Thoracic aorta (tissue), 2 donors: Measurements from ENCODE around the gene RPAIN. TPM values are rescaled to one million over a fixed set of nuclear protein-coding genes. Genes with fewer than 3 reads are reported as not detected.
"Not testable (repeated sequence)": the region's sequence is repeated elsewhere in the genome, so short reads cannot be mapped to it uniquely, and the experiment has no call there.

Experiments
- ATAC-seq: fragments of 150-250 bp; one replicate; pipeline ENCODE4 v1.8.0; 2017; ENCODE audit warnings: low read depth; ENCODE audit not compliant: insufficient number of reproducible peaks, low FRiP score
- DNase-seq: peaks from one replicate; pipeline ENCODE4 v3.0.0-alpha.2; 2020; ENCODE audit warnings: low spot score
- H3K27ac ChIP-seq, 2 donors: fragments of 200-600 bp; sonication (generic); 1 replicate in 1 of 2; 2 replicates in 1 of 2; pipeline ENCODE4 v1.5.1; 2016; ENCODE audit warnings: mild to moderate bottlenecking in 2 of 2, moderate library complexity in 2 of 2
- H3K27me3 ChIP-seq: fragments of 200-600 bp; sonication (generic); replicated peaks from 2 replicates; pipeline ENCODE4 v1.6.0; 2016; ENCODE audit warnings: mild to moderate bottlenecking; ENCODE audit not compliant: insufficient read depth
- H3K36me3 ChIP-seq: fragments of 200-600 bp; sonication (generic); one replicate; pipeline ENCODE4 v1.5.1; 2016
- H3K4me1 ChIP-seq, 2 donors: fragments of 200-600 bp; sonication (generic); 1 replicate in 1 of 2; 2 replicates in 1 of 2; pipeline versions ENCODE4 v1.5.1 to v1.6.0; 2016; ENCODE audit warnings: low read depth in 2 of 2, mild to moderate bottlenecking in 1 of 2; ENCODE audit not compliant: control insufficient read depth in 1 of 2
- H3K4me3 ChIP-seq: fragments of 200-600 bp; sonication (generic); 2 replicates; pipeline ENCODE4 v1.5.1; 2016; ENCODE audit warnings: mild to moderate bottlenecking
- H3K9me3 ChIP-seq: fragments of 200-600 bp; sonication (generic); 2 replicates; pipeline ENCODE4 v1.5.1; 2016
- CTCF ChIP-seq: fragments of 200-600 bp; sonication (generic); IDR thresholded peaks from one replicate; pipeline ENCODE4 v1.5.1; 2019; ENCODE audit warnings: antibody characterized with exemption
- total RNA-seq, 2 donors: library from RNA; depleted of rRNA; stranded (reverse); fragments of >200 nt; gene quantifications; one replicate each; pipeline versions ENCODE4 v1.1.0 to v1.2.3, GENCODE V29; 2016

The RPAIN gene
- total RNA-seq, 2 donors from 2014 or later: 33.1 to 44.5 TPM

GRCh38 chr17:5425826-5426225 lies 5.8 kb downstream of the RPAIN start:
- TF ChIP-seq CTCF: no peak
- H3K27ac ChIP-seq: no peak overlapping the region
- H3K4me1 ChIP-seq: peaks cover 0 to 8% of the 10 kb centered on the region in 2 donors
- no peaks in the 10 kb centered on the region for H3K9me3 ChIP-seq
- no peaks in the 10 kb centered on the region for H3K27me3 ChIP-seq
- H3K36me3 ChIP-seq: peaks cover 40% of the 10 kb centered on the region
- no peak overlapping the region for H3K4me3 ChIP-seq
- ATAC-seq (no peak), DNase-seq (no peak)

GRCh38 chr17:5429191-5429887 lies 9.4 kb downstream of the RPAIN start:
- H3K36me3 ChIP-seq: peaks cover 58% of the 10 kb centered on the region
- ATAC-seq: no peak

GRCh38 chr17:5430413-5430999 lies 10.5 kb downstream of the RPAIN start:
- Histone ChIP-seq H3K4me3 (no peak overlapping the region), H3K27me3 (no peaks in the 10 kb centered on the region), H3K27ac (no peak overlapping the region), H3K9me3 (no peaks in the 10 kb centered on the region), H3K4me1 (no peaks in the 10 kb centered on the region), H3K36me3 (peaks cover 57% of the 10 kb centered on the region)
- DNase-seq: no peak
- no peak for ATAC-seq
- no peak for TF ChIP-seq CTCF

More at GRCh38 chr17:5429191-5429887, 9.4 kb downstream of the RPAIN start:
- no peak for TF ChIP-seq CTCF
- Histone ChIP-seq H3K4me3 (no peak overlapping the region), H3K4me1 (no peaks in the 10 kb centered on the region), H3K27ac (no peak overlapping the region), H3K27me3 (no peaks in the 10 kb centered on the region), H3K9me3 (no peaks in the 10 kb centered on the region)
- DNase-seq: no peak

GRCh38 chr17:5431234-5431633 lies 11.3 kb downstream of the RPAIN start:
- not testable (repeated sequence) for H3K27ac ChIP-seq, ATAC-seq, H3K9me3 ChIP-seq, DNase-seq, H3K27me3 ChIP-seq, H3K4me3 ChIP-seq, H3K4me1 ChIP-seq
- peaks cover 55% of the 10 kb centered on the region for H3K36me3 ChIP-seq

- H3K27me3 ChIP-seq: no peaks in the 10 kb centered on the region
- H3K4me3 ChIP-seq: no peak overlapping the region
- no peak for TF ChIP-seq CTCF
- H3K4me1 ChIP-seq: no peaks in the 10 kb centered on the region
- no peak overlapping the region for H3K27ac ChIP-seq
- peaks cover 53% of the 10 kb centered on the region for H3K36me3 ChIP-seq
- no peaks in the 10 kb centered on the region for H3K9me3 ChIP-seq
- DNase-seq (no peak), ATAC-seq (no peak)
These were observed 12.1 kb downstream of the RPAIN start for GRCh38 chr17:5431949-5432556.
